ENCODE results near the gene ANKS1A.

DNA sequence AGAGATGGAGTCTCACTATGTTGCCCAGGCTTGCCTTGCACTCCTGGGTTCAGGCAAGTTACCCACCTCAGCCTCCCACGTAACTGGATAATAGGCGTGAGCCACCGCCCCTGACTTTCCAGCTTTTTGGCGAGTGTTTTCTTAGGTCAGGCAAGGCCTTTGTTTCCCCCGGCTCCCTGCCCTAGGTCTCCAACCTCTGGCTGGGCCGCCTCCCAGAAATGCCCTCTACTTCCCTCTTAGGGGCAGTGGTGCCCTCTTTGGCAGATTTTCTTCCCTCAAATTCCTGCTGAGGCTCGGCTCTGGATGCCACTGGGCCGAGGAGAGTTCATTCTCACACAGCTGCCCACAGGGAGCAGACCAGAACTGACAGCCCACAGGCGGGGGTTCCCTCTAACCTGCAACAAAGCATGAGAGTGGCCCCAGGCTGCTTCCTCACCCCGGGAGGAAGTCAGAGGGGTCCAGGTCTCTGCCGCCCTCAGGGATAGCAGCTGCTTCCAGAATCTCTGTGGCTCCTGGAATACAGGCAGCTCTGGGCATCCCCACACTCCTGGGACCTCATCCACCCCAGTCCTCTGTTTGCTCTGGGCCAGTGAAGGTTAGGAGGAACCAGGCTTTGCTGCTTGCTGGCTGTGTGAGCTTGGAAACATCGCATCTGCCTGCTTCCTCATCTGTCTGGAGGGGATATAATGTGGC lies 195.6 kb downstream of the ANKS1A start:
- TF ChIP-seq, protein P1, sequence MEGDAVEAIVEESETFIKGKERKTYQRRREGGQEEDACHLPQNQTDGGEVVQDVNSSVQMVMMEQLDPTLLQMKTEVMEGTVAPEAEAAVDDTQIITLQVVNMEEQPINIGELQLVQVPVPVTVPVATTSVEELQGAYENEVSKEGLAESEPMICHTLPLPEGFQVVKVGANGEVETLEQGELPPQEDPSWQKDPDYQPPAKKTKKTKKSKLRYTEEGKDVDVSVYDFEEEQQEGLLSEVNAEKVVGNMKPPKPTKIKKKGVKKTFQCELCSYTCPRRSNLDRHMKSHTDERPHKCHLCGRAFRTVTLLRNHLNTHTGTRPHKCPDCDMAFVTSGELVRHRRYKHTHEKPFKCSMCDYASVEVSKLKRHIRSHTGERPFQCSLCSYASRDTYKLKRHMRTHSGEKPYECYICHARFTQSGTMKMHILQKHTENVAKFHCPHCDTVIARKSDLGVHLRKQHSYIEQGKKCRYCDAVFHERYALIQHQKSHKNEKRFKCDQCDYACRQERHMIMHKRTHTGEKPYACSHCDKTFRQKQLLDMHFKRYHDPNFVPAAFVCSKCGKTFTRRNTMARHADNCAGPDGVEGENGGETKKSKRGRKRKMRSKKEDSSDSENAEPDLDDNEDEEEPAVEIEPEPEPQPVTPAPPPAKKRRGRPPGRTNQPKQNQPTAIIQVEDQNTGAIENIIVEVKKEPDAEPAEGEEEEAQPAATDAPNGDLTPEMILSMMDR (conservative IDR thresholded peaks at IDR 0.05; ENCODE audit: low read depth, low read length): no peak
- TF ChIP-seq POLR2A (IDR thresholded peaks at IDR 0.05; ENCODE audit: low read depth, low read length): no peak
- no peak for TF ChIP-seq BHLHE40 (IDR thresholded peaks at IDR 0.05; ENCODE audit: low read depth, low read length)

Measured in IMR-90 (cell line).